Endothelial cell of umbilical vein (primary cell): ENCODE results near the gene SOX8. TPM values are rescaled to one million over a fixed set of nuclear protein-coding genes. Genes with fewer than 3 reads are reported as not detected.
"Not testable (repeated sequence)": the region's sequence is repeated elsewhere in the genome, so short reads cannot be mapped to it uniquely, and the experiment has no call there.

Experiments used
- BruUV-seq: library from RNA; stranded (reverse); fragments of 400-500 nt; replicated peaks from 2 replicates; lab custom pipeline; 2021; lab: Mats Ljungman, UMichigan
- CTCF ChIA-PET: fragments of 300-600, 350-600 bp; sonication (Branson Sonifier 250); formaldehyde crosslinking; loops from one replicate; lab custom pipeline; 2021; ENCODE audit warnings: antibody characterized with exemption, inconsistent platforms; lab: Charles Lee
- POLR2A ChIA-PET: fragments of 300-600, 350-600 bp; sonication (Branson Sonifier 250); formaldehyde crosslinking; loops from one replicate; lab custom pipeline; 2021; ENCODE audit warnings: antibody characterized with exemption, inconsistent platforms; lab: Charles Lee
- DNase-seq: peaks from one replicate; pipeline ENCODE4 v3.0.0-alpha.2; 2011; ENCODE audit warnings: low read depth, low spot score
- FAIRE-seq: peaks from 2 replicates; lab custom pipeline; 2011; peaks lifted over from hg19 to GRCh38; lab: Jason Lieb, UNC
- H2AFZ ChIP-seq: 2 replicates; pipeline ENCODE4 v1.6.0; 2012; ENCODE audit warnings: low read depth, low read length, control low read depth, inconsistent platforms
- H3K27ac ChIP-seq: 2 replicates; pipeline ENCODE4 v1.5.1; 2011; ENCODE audit warnings: low read depth, mild to moderate bottlenecking, control low read depth, low read length, moderate library complexity; ENCODE audit not compliant: insufficient read depth
- H3K27me3 ChIP-seq, 2 experiments: 2 replicates each; pipeline versions ENCODE4 v1.6.0 to v1.6.1; 2011; ENCODE audit warnings: low read length in 2 of 2, mixed read lengths in 1 of 2; ENCODE audit not compliant: control insufficient read depth in 2 of 2, insufficient read depth in 2 of 2
- H3K36me3 ChIP-seq, 2 experiments: 2 replicates in 1 of 2; 3 replicates in 1 of 2; pipeline ENCODE4 v1.5.1; 2011; ENCODE audit warnings: low read length in 2 of 2, mild to moderate bottlenecking in 1 of 2, moderate library complexity in 1 of 2; ENCODE audit not compliant: control insufficient read depth in 2 of 2, insufficient read depth in 2 of 2; ENCODE audit errors: extremely low read depth in 1 of 2
- H3K4me1 ChIP-seq: 3 replicates; pipeline ENCODE4 v1.5.1; 2011; ENCODE audit warnings: mild to moderate bottlenecking, low read length; ENCODE audit not compliant: control insufficient read depth, insufficient read depth; ENCODE audit errors: extremely low read depth
- H3K4me2 ChIP-seq: 2 replicates; pipeline ENCODE4 v1.6.1; 2011; ENCODE audit warnings: low read length, control low read depth, mixed read lengths; ENCODE audit not compliant: insufficient read depth
- H3K4me3 ChIP-seq, 3 experiments: fragments of 200-600 bp in 1 of 3; sonication (generic), shearing (Covaris generic) in 1 of 3; replicated peaks in 1 of 3; 2 replicates each; pipeline ENCODE4 v1.5.1; 2011 to 2016; ENCODE audit warnings: control low read depth in 3 of 3, low read length in 3 of 3, mild to moderate bottlenecking in 2 of 3, inconsistent platforms in 1 of 3, low read depth in 1 of 3, moderate library complexity in 1 of 3; ENCODE audit not compliant: insufficient read depth in 1 of 3
- H3K79me2 ChIP-seq: 2 replicates; pipeline ENCODE4 v1.6.0; 2012; ENCODE audit warnings: low read length, inconsistent platforms; ENCODE audit not compliant: control insufficient read depth, insufficient read depth
- H3K9ac ChIP-seq: replicated peaks from 2 replicates; pipeline ENCODE3; 2011; ENCODE audit warnings: low read length, control low read depth; ENCODE audit not compliant: insufficient read depth; ENCODE audit errors: extremely low read depth
- H3K9me1 ChIP-seq: replicated peaks from 3 replicates; pipeline ENCODE4 v1.6.0; 2011; ENCODE audit warnings: mild to moderate bottlenecking, low read length; ENCODE audit not compliant: control insufficient read depth, insufficient read depth; ENCODE audit errors: extremely low read depth
- H3K9me3 ChIP-seq: replicated peaks from 2 replicates; pipeline ENCODE4 v1.5.1; 2012; ENCODE audit warnings: low read length, inconsistent platforms; ENCODE audit not compliant: control insufficient read depth, insufficient read depth
- H4K20me1 ChIP-seq: replicated peaks from 2 replicates; pipeline ENCODE3; 2011; ENCODE audit warnings: mild to moderate bottlenecking, low read length; ENCODE audit not compliant: control insufficient read depth, insufficient read depth; ENCODE audit errors: extremely low read depth
- CTCF ChIP-seq, 2 donors: IDR thresholded peaks; 1 replicate in 1 of 2; 2 replicates in 1 of 2; pipeline ENCODE4 v1.5.1; 2011; ENCODE audit warnings: low read length in 2 of 2, mild to moderate bottlenecking in 2 of 2, moderate library complexity in 2 of 2, control low read depth in 1 of 2, inconsistent platforms in 1 of 2, low read depth in 1 of 2; ENCODE audit not compliant: insufficient read depth in 1 of 2; ENCODE audit errors: extremely low read depth in 1 of 2
- EZH2 ChIP-seq: IDR thresholded peaks from 2 replicates; pipeline ENCODE4 v1.6.1; 2012; ENCODE audit warnings: borderline replicate concordance, low read depth, mild to moderate bottlenecking, moderate library complexity, low read length, inconsistent platforms; ENCODE audit not compliant: severe bottlenecking
- FOS ChIP-seq: IDR thresholded peaks from 2 replicates; pipeline ENCODE4 v1.6.1; 2011; ENCODE audit warnings: mild to moderate bottlenecking, low read length, moderate library complexity, borderline replicate concordance; ENCODE audit not compliant: insufficient read depth
- GATA2 ChIP-seq: IDR thresholded peaks from 2 replicates; pipeline ENCODE4 v1.7.0; 2011; ENCODE audit warnings: low read depth, mild to moderate bottlenecking, moderate library complexity, mixed read lengths, low read length; ENCODE audit not compliant: insufficient read length, insufficient read depth
- JUN ChIP-seq: IDR thresholded peaks from 2 replicates; pipeline ENCODE4 v1.6.1; 2011; ENCODE audit warnings: borderline replicate concordance, low read depth; ENCODE audit not compliant: insufficient read length, insufficient read depth
- MYC ChIP-seq: IDR thresholded peaks from one replicate; pipeline ENCODE4 v1.6.1; 2011; ENCODE audit warnings: mild to moderate bottlenecking, low read depth, low read length
- POLR2A ChIP-seq: IDR thresholded peaks from 2 replicates; pipeline ENCODE4 v1.6.1; 2012; ENCODE audit warnings: low read depth, mild to moderate bottlenecking, control low read depth, low read length
- POLR2AphosphoS5 ChIP-seq: IDR thresholded peaks from 2 replicates; pipeline ENCODE4 v1.6.1; 2012; ENCODE audit warnings: low read depth, mild to moderate bottlenecking, control low read depth, low read length, moderate library complexity; ENCODE audit not compliant: insufficient read depth
- dilution Hi-C: fragments of 300-500 bp; cut with MboI; formaldehyde crosslinking; loops from one replicate; pipeline ENCODE4 v1.15.0; 2019; ENCODE audit warnings: low sequenced_read_pairs; ENCODE audit not compliant: extremely low pct_ligation_motif_present
- intact Hi-C: fragments of 100-400 bp; cut with micrococcal nuclease; formaldehyde crosslinking; loops from one replicate; pipeline ENCODE4 v1.10.0; 2022
- polyA plus RNA-seq, 4 experiments: library from polyadenylated mRNA; depleted of rRNA in 3 of 4; stranded (reverse) in 3 of 4; unstranded in 1 of 4; fragments of >200 nt; gene quantifications; 2 replicates each; pipeline versions ENCODE4 v1.2.1 to v1.2.3, GENCODE V29; 2011 to 2012; ENCODE audit warnings: missing spikeins in 1 of 4
- total RNA-seq: library from RNA; stranded (reverse); gene quantifications from 2 replicates; pipeline ENCODE4 v1.2.3, GENCODE V29; 2021
- TF ChIP-seq, protein P1 (sequence below): IDR thresholded peaks from 2 replicates; pipeline ENCODE4 v1.6.1; 2011; ENCODE audit not compliant: insufficient read depth, insufficient read length

The SOX8 gene
- total and polyA plus RNA-seq, 2 donors (not counting 3 experiments of a cell fraction or from before 2014, with no cell fraction given), result 0.52 to 0.53 TPM

DNA sequence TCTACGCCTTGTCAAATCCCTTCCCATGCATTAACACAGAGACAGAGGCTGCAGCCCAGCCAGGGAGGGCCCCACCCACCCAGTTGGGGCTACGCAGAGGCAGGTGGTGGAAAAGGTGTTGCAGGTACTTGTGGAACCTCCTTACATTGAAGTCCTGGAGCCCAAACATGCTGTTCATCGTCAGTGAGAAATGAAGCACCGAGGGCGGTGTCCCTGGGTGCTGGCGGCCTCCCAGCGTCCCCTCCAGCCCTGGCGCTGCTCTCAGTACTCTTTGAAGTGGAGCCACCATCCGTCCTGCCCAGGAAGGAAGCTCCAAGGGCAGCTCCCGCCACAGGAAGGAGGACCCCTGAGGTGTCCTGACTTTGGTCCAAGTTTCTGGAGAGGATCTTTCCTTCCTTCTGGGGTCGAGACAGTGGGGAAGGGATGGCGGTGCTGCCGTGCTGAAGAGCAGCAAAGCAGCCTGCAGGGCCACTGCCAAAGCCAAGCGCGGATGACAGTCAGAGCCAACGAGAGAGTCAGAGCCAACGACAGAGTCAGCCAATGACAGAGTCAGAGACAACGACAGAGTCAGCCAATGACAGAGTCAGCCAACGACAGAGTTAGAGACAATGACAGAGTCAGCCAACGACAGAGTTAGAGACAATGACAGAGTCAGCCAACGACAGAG is 34.2 kb upstream of the SOX8 start:
- TF ChIP-seq JUN (no peak), GATA2 (no peak), MYC (no peak), FOS (no peak), CTCF (IDR thresholded peaks at IDR 0.05; ENCODE audit: extremely low read depth in 1 of 2, insufficient read depth in 1 of 2, low read depth in 1 of 2, low read length in 2 of 2) (no peak), EZH2 (no peak), POLR2A (no peak), POLR2AphosphoS5 (no peak)
- TF ChIP-seq, protein P1, sequence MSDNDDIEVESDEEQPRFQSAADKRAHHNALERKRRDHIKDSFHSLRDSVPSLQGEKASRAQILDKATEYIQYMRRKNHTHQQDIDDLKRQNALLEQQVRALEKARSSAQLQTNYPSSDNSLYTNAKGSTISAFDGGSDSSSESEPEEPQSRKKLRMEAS, result no peak
- FAIRE-seq (no peak), DNase-seq (no peak)
- no peak overlapping the region for H3K4me3 ChIP-seq
- no peaks in the 10 kb centered on the region for H4K20me1 ChIP-seq
- H3K27ac ChIP-seq, result no peak overlapping the region
- no peaks in the 10 kb centered on the region for H3K9me3 ChIP-seq
- no peaks in the 10 kb centered on the region for H3K27me3 ChIP-seq
- no peak overlapping the region for H3K9ac ChIP-seq
- ChIA-PET POLR2A (no interaction called here), CTCF (no interaction called here)
- dilution Hi-C loops, result no loop called here
- no TSS peak for BruUV-seq
- no peaks in the 10 kb centered on the region for H3K9me1 ChIP-seq
- H2AFZ ChIP-seq, result no peak overlapping the region
- intact Hi-C loops, result no loop called here
- H3K4me1 ChIP-seq, result no peaks in the 10 kb centered on the region
- no peak overlapping the region for H3K4me2 ChIP-seq
- H3K36me3 ChIP-seq, result no peaks in the 10 kb centered on the region
- H3K79me2 ChIP-seq, result no peaks in the 10 kb centered on the region

DNA sequence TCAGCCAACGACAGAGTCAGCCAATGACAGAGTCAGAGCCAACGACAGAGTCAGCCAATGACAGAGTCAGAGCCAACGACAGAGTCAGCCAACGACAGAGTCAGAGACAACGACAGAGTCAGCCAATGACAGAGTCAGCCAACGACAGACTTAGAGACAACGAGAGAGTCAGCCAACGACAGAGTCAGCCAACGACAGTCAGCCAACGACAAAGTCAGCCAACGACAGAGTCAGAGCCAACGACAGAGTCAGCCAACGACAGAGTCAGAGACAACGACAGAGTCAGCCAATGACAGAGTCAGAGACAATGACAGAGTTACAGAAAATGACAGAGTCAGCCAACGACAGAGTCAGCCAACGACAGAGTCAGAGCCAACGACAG is 33.7 kb upstream of the SOX8 start:
- H2AFZ ChIP-seq, FAIRE-seq, CTCF ChIA-PET, H3K9ac ChIP-seq, H3K4me2 ChIP-seq, DNase-seq, H3K27me3 ChIP-seq, H4K20me1 ChIP-seq, dilution Hi-C loops, H3K27ac ChIP-seq, H3K4me1 ChIP-seq, POLR2A ChIA-PET, H3K79me2 ChIP-seq, BruUV-seq, H3K36me3 ChIP-seq, intact Hi-C loops, H3K9me1 ChIP-seq, H3K9me3 ChIP-seq, H3K4me3 ChIP-seq: not testable (repeated sequence)

- H4K20me1 ChIP-seq, intact Hi-C loops, H3K36me3 ChIP-seq, DNase-seq, CTCF ChIA-PET, H3K79me2 ChIP-seq, H3K27ac ChIP-seq, dilution Hi-C loops, H3K27me3 ChIP-seq, H3K9ac ChIP-seq, BruUV-seq, H3K4me3 ChIP-seq, POLR2A ChIA-PET, H3K9me3 ChIP-seq, H3K9me1 ChIP-seq, H3K4me2 ChIP-seq, H3K4me1 ChIP-seq, H2AFZ ChIP-seq, FAIRE-seq: not testable (repeated sequence)
Observed at GRCh38 chr16:948767-949166, 32.8 kb upstream of the SOX8 start.
